HCT116 (cell line): Measurements from ENCODE around the gene DCST2. TPM values are rescaled to one million over a fixed set of nuclear protein-coding genes. Genes with fewer than 3 reads are reported as not detected.

Source experiments
- ATAC-seq: fragments of 200-7000 bp; cut with Tn5 transposase; 2 replicates; pipeline ENCODE4 v1.9.1; 2020; ENCODE audit warnings: mild to moderate bottlenecking, moderate library complexity
- BruUV-seq: library from RNA; stranded (reverse); fragments of 400-500 nt; replicated peaks from 2 replicates; lab custom pipeline; 2021; lab: Mats Ljungman, UMichigan
- CTCF ChIA-PET: fragments of 300-600 bp; sonication (Branson Sonifier 250); formaldehyde crosslinking; loops from one replicate; lab custom pipeline; 2021; ENCODE audit warnings: antibody characterized with exemption; lab: Charles Lee
- POLR2A ChIA-PET: fragments of 300-600, 350-600 bp; sonication (Branson Sonifier 250); formaldehyde crosslinking; loops from one replicate; lab custom pipeline; 2021; ENCODE audit warnings: antibody characterized with exemption; lab: Charles Lee
- RAD21 ChIA-PET, 2 experiments: fragments of 300-600 bp; sonication (Branson Sonifier 250); formaldehyde crosslinking; loops; one replicate each; lab custom pipeline; 2023; ENCODE audit warnings: low total read pairs in 2 of 2; ENCODE audit not compliant: uncharacterized antibody in 2 of 2, unreplicated experiment in 2 of 2, low non-redundant PET in 1 of 2; lab: Charles Lee
- DNase-seq: peaks from one replicate; pipeline ENCODE4 v3.0.0-alpha.2; 2010; ENCODE audit warnings: low read depth, low spot score
- H2AFZ ChIP-seq: fragments of 200-600 bp; shearing (Covaris generic), sonication (generic); 2 replicates; pipeline ENCODE4 v1.6.1; 2017; ENCODE audit warnings: low read depth, mixed run types, mixed read lengths, antibody characterized with exemption, low read length; ENCODE audit not compliant: poor library complexity, severe bottlenecking
- H3K27ac ChIP-seq: 2 replicates; pipeline ENCODE4 v1.5.1; 2012; ENCODE audit warnings: low read depth, low read length
- H3K27me3 ChIP-seq: fragments of 200-600 bp; sonication (generic); 2 replicates; pipeline ENCODE4 v1.6.1; 2016; ENCODE audit warnings: mixed run types, low read length, mixed read lengths; ENCODE audit not compliant: insufficient read depth
- H3K36me3 ChIP-seq, 2 experiments: fragments of 200-500 bp in 1 of 2; fragments of 200-600 bp in 1 of 2; sonication (Bioruptor generic) in 1 of 2; sonication (generic) in 1 of 2; 2 replicates each; pipeline versions ENCODE4 v1.5.1 to v1.6.1; 2014 to 2016; ENCODE audit warnings: low read length in 2 of 2, inconsistent platforms in 1 of 2, mixed read lengths in 1 of 2, mixed run types in 1 of 2; ENCODE audit not compliant: insufficient read depth in 2 of 2, control insufficient read depth in 1 of 2
- H3K4me1 ChIP-seq, 2 experiments: fragments of 200-600 bp in 1 of 2; sonication (generic) in 1 of 2; 2 replicates each; pipeline versions ENCODE4 v1.5.1 to v1.6.1; 2012 to 2017; ENCODE audit warnings: low read length in 2 of 2, inconsistent platforms in 1 of 2, mild to moderate bottlenecking in 1 of 2, mixed read lengths in 1 of 2, mixed run types in 1 of 2, moderate library complexity in 1 of 2; ENCODE audit not compliant: insufficient read depth in 2 of 2, control insufficient read depth in 1 of 2
- H3K4me2 ChIP-seq: fragments of 200-600 bp; sonication (generic); 2 replicates; pipeline ENCODE4 v1.6.1; 2017; ENCODE audit warnings: mixed run types, low read length, mixed read lengths
- H3K4me3 ChIP-seq, 2 experiments: fragments of 200-600 bp in 1 of 2; sonication (generic) in 1 of 2; replicated peaks in 1 of 2; 2 replicates each; pipeline ENCODE4 v1.5.1; 2011 to 2016; ENCODE audit warnings: low read length in 2 of 2, control low read depth in 1 of 2, low read depth in 1 of 2, mild to moderate bottlenecking in 1 of 2, mixed read lengths in 1 of 2, mixed run types in 1 of 2
- H3K79me2 ChIP-seq: fragments of 200-600 bp; sonication (generic); 2 replicates; pipeline ENCODE4 v1.6.1; 2017; ENCODE audit warnings: mild to moderate bottlenecking, mixed run types, low read length, moderate library complexity, mixed read lengths; ENCODE audit not compliant: insufficient read depth
- H3K9ac ChIP-seq: fragments of 200-600 bp; sonication (generic); 2 replicates; pipeline ENCODE4 v1.6.1; 2016; ENCODE audit warnings: low read length, mixed read lengths
- H3K9me2 ChIP-seq: fragments of 200-600 bp; sonication (generic), shearing (Covaris generic); 2 replicates; pipeline ENCODE4 v1.6.1; 2017; ENCODE audit warnings: mixed run types, mild to moderate bottlenecking, moderate library complexity; ENCODE audit not compliant: insufficient read depth
- H3K9me3 ChIP-seq, 2 experiments: fragments of 200-500 bp in 1 of 2; fragments of 200-600 bp in 1 of 2; sonication (Bioruptor generic) in 1 of 2; sonication (generic) in 1 of 2; 2 replicates each; pipeline ENCODE4 v1.6.1; 2014 to 2017; ENCODE audit warnings: low read length in 2 of 2, mixed read lengths in 2 of 2, inconsistent platforms in 1 of 2, low read depth in 1 of 2, mild to moderate bottlenecking in 1 of 2, mixed run types in 1 of 2, moderate library complexity in 1 of 2; ENCODE audit not compliant: control insufficient read depth in 1 of 2, insufficient read depth in 1 of 2
- H4K20me1 ChIP-seq: fragments of 200-600 bp; sonication (generic), shearing (Covaris generic); 2 replicates; pipeline ENCODE4 v1.6.1; 2017; ENCODE audit warnings: mixed run types, mild to moderate bottlenecking, moderate library complexity; ENCODE audit not compliant: insufficient read depth
- CEBPB ChIP-seq: IDR thresholded peaks from 2 replicates; pipeline ENCODE4 v1.6.1; 2012; ENCODE audit warnings: low read depth
- EGR1 ChIP-seq: IDR thresholded peaks from 2 replicates; pipeline ENCODE4 v1.6.1; 2012; ENCODE audit warnings: low read depth
- ELF1 ChIP-seq: IDR thresholded peaks from 2 replicates; pipeline ENCODE4 v1.6.1; 2012; ENCODE audit warnings: low read depth, borderline replicate concordance
- EZH2phosphoT487 ChIP-seq: fragments of 200-600 bp; IDR thresholded peaks from 2 replicates; pipeline ENCODE4 v1.6.1; 2018; ENCODE audit warnings: antibody characterized with exemption, borderline replicate concordance
- FOSL1 ChIP-seq: IDR thresholded peaks from 2 replicates; pipeline ENCODE4 v1.6.1; 2012; ENCODE audit warnings: low read depth
- JUND ChIP-seq: IDR thresholded peaks from 2 replicates; pipeline ENCODE4 v1.6.1; 2012
- POLR2AphosphoS5 ChIP-seq: IDR thresholded peaks from 2 replicates; pipeline ENCODE4 v1.6.1; 2011; ENCODE audit warnings: mild to moderate bottlenecking, low read depth, low read length, moderate library complexity
- RAD21 ChIP-seq: IDR thresholded peaks from 2 replicates; pipeline ENCODE4 v1.6.1; 2012; ENCODE audit warnings: low read depth, mild to moderate bottlenecking
- SP1 ChIP-seq: IDR thresholded peaks from 2 replicates; pipeline ENCODE4 v1.6.1; 2012; ENCODE audit warnings: low read depth
- SRF ChIP-seq: IDR thresholded peaks from 2 replicates; pipeline ENCODE4 v1.6.1; 2012; ENCODE audit warnings: low read depth
- TCF7L2 ChIP-seq: IDR thresholded peaks from 2 replicates; pipeline ENCODE4 v1.7.0; 2011; ENCODE audit warnings: borderline replicate concordance, inconsistent platforms; ENCODE audit not compliant: insufficient read depth, insufficient read length; ENCODE audit errors: extremely low read depth
- ZNF274 ChIP-seq: fragments of 200-500 bp; sonication (Bioruptor generic); IDR thresholded peaks from 2 replicates; pipeline ENCODE4 v1.6.1; 2014; ENCODE audit warnings: mild to moderate bottlenecking, low read depth, low read length, inconsistent platforms
- intact Hi-C: fragments of 100-400 bp; cut with micrococcal nuclease; formaldehyde crosslinking; loops from 2 replicates; pipeline ENCODE4 v1.10.0; 2022
- total RNA-seq: library from RNA; stranded (reverse); gene quantifications from one replicate; pipeline ENCODE4 v1.2.1, GENCODE V29; 2021; ENCODE audit not compliant: unreplicated experiment
- TF ChIP-seq, protein P1 (sequence below): IDR thresholded peaks from 2 replicates; pipeline ENCODE4 v1.6.1; 2012; ENCODE audit warnings: low read depth
- TF ChIP-seq, protein P2 (sequence below): IDR thresholded peaks from 2 replicates; pipeline ENCODE4 v1.6.1; 2012
- TF ChIP-seq, protein P3 (sequence below), 3 experiments: fragments of 200-600 bp in 1 of 3; sonication (generic) in 1 of 3; IDR thresholded peaks in 2 of 3; conservative IDR thresholded peaks in 1 of 3; 2 replicates each; pipeline ENCODE4 v1.5.1; 2012 to 2017; ENCODE audit warnings: low read depth in 2 of 3, low read length in 2 of 3, antibody characterized with exemption in 1 of 3, borderline replicate concordance in 1 of 3, control low read depth in 1 of 3, mild to moderate bottlenecking in 1 of 3, mixed read lengths in 1 of 3, mixed run types in 1 of 3, moderate library complexity in 1 of 3; ENCODE audit not compliant: insufficient read depth in 1 of 3

DCST2 gene
- total RNA-seq, 1 experiment from 2014 or later, result 2.0 TPM

DNA sequence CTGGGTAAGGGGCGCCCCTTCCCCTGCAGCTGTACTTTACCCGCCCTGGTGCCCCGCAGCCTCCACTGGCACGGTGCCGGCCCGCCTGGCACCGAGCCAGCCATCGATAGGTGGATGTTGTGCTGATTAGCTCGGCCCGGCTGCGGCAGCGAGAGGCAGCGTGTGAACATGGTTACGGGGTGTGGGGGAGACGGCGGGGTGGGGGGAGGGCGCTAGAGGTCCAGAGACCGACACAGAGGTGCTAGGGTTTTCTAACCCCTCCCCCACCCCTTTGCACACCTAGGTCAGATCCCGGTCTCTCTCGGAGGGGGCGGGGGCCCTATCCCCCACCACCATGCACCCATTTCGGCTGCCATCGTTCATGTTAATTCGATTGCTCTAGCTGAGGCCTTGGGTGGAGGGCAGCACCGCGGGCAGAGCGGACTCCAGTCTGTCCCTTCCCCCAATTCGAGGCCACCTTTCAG is 36.6 kb upstream of the DCST2 start:
- no peak for TF ChIP-seq FOSL1
- no peak for TF ChIP-seq RAD21
- TF ChIP-seq SRF, result no peak
- TF ChIP-seq POLR2AphosphoS5, result no peak
- TF ChIP-seq, protein P1, sequence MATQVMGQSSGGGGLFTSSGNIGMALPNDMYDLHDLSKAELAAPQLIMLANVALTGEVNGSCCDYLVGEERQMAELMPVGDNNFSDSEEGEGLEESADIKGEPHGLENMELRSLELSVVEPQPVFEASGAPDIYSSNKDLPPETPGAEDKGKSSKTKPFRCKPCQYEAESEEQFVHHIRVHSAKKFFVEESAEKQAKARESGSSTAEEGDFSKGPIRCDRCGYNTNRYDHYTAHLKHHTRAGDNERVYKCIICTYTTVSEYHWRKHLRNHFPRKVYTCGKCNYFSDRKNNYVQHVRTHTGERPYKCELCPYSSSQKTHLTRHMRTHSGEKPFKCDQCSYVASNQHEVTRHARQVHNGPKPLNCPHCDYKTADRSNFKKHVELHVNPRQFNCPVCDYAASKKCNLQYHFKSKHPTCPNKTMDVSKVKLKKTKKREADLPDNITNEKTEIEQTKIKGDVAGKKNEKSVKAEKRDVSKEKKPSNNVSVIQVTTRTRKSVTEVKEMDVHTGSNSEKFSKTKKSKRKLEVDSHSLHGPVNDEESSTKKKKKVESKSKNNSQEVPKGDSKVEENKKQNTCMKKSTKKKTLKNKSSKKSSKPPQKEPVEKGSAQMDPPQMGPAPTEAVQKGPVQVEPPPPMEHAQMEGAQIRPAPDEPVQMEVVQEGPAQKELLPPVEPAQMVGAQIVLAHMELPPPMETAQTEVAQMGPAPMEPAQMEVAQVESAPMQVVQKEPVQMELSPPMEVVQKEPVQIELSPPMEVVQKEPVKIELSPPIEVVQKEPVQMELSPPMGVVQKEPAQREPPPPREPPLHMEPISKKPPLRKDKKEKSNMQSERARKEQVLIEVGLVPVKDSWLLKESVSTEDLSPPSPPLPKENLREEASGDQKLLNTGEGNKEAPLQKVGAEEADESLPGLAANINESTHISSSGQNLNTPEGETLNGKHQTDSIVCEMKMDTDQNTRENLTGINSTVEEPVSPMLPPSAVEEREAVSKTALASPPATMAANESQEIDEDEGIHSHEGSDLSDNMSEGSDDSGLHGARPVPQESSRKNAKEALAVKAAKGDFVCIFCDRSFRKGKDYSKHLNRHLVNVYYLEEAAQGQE, result no peak
- no peak for TF ChIP-seq SP1
- no peak for TF ChIP-seq JUND
- no peak for TF ChIP-seq EGR1
- TF ChIP-seq, protein P2, sequence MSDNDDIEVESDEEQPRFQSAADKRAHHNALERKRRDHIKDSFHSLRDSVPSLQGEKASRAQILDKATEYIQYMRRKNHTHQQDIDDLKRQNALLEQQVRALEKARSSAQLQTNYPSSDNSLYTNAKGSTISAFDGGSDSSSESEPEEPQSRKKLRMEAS, result no peak
- TF ChIP-seq, protein P3, sequence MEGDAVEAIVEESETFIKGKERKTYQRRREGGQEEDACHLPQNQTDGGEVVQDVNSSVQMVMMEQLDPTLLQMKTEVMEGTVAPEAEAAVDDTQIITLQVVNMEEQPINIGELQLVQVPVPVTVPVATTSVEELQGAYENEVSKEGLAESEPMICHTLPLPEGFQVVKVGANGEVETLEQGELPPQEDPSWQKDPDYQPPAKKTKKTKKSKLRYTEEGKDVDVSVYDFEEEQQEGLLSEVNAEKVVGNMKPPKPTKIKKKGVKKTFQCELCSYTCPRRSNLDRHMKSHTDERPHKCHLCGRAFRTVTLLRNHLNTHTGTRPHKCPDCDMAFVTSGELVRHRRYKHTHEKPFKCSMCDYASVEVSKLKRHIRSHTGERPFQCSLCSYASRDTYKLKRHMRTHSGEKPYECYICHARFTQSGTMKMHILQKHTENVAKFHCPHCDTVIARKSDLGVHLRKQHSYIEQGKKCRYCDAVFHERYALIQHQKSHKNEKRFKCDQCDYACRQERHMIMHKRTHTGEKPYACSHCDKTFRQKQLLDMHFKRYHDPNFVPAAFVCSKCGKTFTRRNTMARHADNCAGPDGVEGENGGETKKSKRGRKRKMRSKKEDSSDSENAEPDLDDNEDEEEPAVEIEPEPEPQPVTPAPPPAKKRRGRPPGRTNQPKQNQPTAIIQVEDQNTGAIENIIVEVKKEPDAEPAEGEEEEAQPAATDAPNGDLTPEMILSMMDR (IDR thresholded peaks at IDR 0.05 in 2 of 3, conservative IDR thresholded peaks at IDR 0.05 in 1 of 3; ENCODE audit: borderline replicate concordance in 1 of 3, insufficient read depth in 1 of 3, low read depth in 2 of 3, low read length in 2 of 3), result no peak
- no peak for TF ChIP-seq ZNF274
- TF ChIP-seq CEBPB, result no peak
- no peak for TF ChIP-seq EZH2phosphoT487
- TF ChIP-seq TCF7L2, result no peak
- TF ChIP-seq ELF1, result no peak
- POLR2A ChIA-PET, result no interaction called here
- peak overlapping the region in 1 of 2 experiments; percentile 45; a peak in 1 of 4 replicates for H3K4me3 ChIP-seq

More for the DNA sequence above, 36.6 kb upstream of the DCST2 start:
- ATAC-seq, result no peak
- H3K36me3 ChIP-seq, result peaks cover 0 to 13% of the 10 kb centered on the region in 2 experiments; a peak in 2 of 4 replicates
- H3K27ac ChIP-seq, result no peak overlapping the region
- ChIA-PET RAD21 (interaction anchor here (0.6 kb wide), 2 partner anchors 44 to 69 kb away, joined by 4 read pairs; no protein-coding TSS in a partner anchor), CTCF (interaction anchor here (0.6 to 1.6 kb wide), 3 partner anchors 8 to 19 kb away, joined by 3 to 5 read pairs (median 4); partner anchors contain the start of gene ADAM15)
- no peaks in the 10 kb centered on the region for H4K20me1 ChIP-seq
- peaks cover 12 to 23% of the 10 kb centered on the region in 2 experiments for H3K4me1 ChIP-seq
- BruUV-seq, result no TSS peak
- no peak for DNase-seq
- no peak overlapping the region for H2AFZ ChIP-seq
- no peak overlapping the region for H3K9ac ChIP-seq
- no peaks in the 10 kb centered on the region for H3K9me2 ChIP-seq
- H3K79me2 ChIP-seq, result no peaks in the 10 kb centered on the region
- H3K4me2 ChIP-seq, result peak overlapping the region; percentile 72
- no peaks in the 10 kb centered on the region for H3K27me3 ChIP-seq
- H3K9me3 ChIP-seq, result no peaks in the 10 kb centered on the region
- intact Hi-C loops, result loop anchor here (2.0 kb wide), 1 partner anchor 15 kb away; no protein-coding TSS in a partner anchor
